Medulla oblongata (tissue), 1 donor: ENCODE results near the gene CDH24.
A peak's percentile ranks its signal among the peaks of the same experiment; 100 is the strongest.

ENCODE experiments used
- DNase-seq: peaks from one replicate; pipeline ENCODE4 v3.0.0-alpha.2; 2015; ENCODE audit errors: extremely low spot score

The CDH24 gene

GRCh38 chr14:23089498-23090253 lies 32.4 kb upstream of the CDH24 start:
- no peak for DNase-seq

GRCh38 chr14:23086565-23086964 lies 29.2 kb upstream of the CDH24 start:
- no peak for DNase-seq

- DNase-seq = no peak
Measured at GRCh38 chr14:23085458-23085857, 28.1 kb upstream of the CDH24 start.

GRCh38 chr14:23080474-23080873 lies 23.2 kb upstream of the CDH24 start:
- DNase-seq = no peak

GRCh38 chr14:23079716-23080115 lies 22.4 kb upstream of the CDH24 start:
- DNase-seq = no peak

- DNase-seq = peak; percentile 79
Measured at GRCh38 chr14:23078692-23079116, 21.4 kb upstream of the CDH24 start.

- no peak for DNase-seq
Measured at GRCh38 chr14:23077962-23078361, 20.6 kb upstream of the CDH24 start.

- DNase-seq = peak; percentile 51
Measured at GRCh38 chr14:23076785-23077408, 19.6 kb upstream of the CDH24 start.

- DNase-seq = no peak
Measured at GRCh38 chr14:23074906-23075305, 17.6 kb upstream of the CDH24 start.

GRCh38 chr14:23071921-23072539 lies 14.7 kb upstream of the CDH24 start:
- no peak for DNase-seq

GRCh38 chr14:23071244-23071920 lies 14.1 kb upstream of the CDH24 start:
- peak; percentile 92 for DNase-seq

GRCh38 chr14:23070262-23071129 lies 13.2 kb upstream of the CDH24 start:
- no peak for DNase-seq

- DNase-seq = peak; percentile 35
Measured at GRCh38 chr14:23069413-23069806, 12.1 kb upstream of the CDH24 start.

- peak; percentile 95 for DNase-seq
Measured at GRCh38 chr14:23068789-23069412, 11.6 kb upstream of the CDH24 start.

GRCh38 chr14:23067847-23068788 lies 10.8 kb upstream of the CDH24 start:
- DNase-seq = no peak

- no peak for DNase-seq
Measured at GRCh38 chr14:23066855-23067744, 9.8 kb upstream of the CDH24 start.

- DNase-seq = no peak
Measured at GRCh38 chr14:23066368-23066767, 9.0 kb upstream of the CDH24 start.

GRCh38 chr14:23063601-23064000 lies 6.3 kb upstream of the CDH24 start:
- DNase-seq = no peak

- no peak for DNase-seq
Measured at GRCh38 chr14:23062002-23062401, 4.7 kb upstream of the CDH24 start.
